HepG2 (cell line): ENCODE measurements around the gene MTCL1. TPM values are rescaled to one million over a fixed set of nuclear protein-coding genes. Genes with fewer than 3 reads are reported as not detected.

Experiments used
- ARID4A ChIP-seq: sonication (generic); formaldehyde crosslinking; IDR thresholded peaks from 2 replicates; pipeline ENCODE4 v1.5.0; 2020; ENCODE audit warnings: mild to moderate bottlenecking, missing genetic modification reagents, borderline replicate concordance
- KDM5A ChIP-seq: fragments of 200-600 bp; sonication (generic); IDR thresholded peaks from 2 replicates; pipeline ENCODE4 v1.7.0; 2018; ENCODE audit warnings: antibody characterized with exemption, mild to moderate bottlenecking, low read length, borderline replicate concordance
- KLF16 ChIP-seq, 2 experiments: sonication (generic) in 1 of 2; formaldehyde crosslinking in 1 of 2; IDR thresholded peaks; 2 replicates each; pipeline versions ENCODE4 v1.6.1 to v1.8.0; 2016 to 2023; ENCODE audit warnings: missing genetic modification reagents in 2 of 2, missing compliant biosample characterization in 1 of 2
- KMT2A ChIP-seq: sonication (generic); formaldehyde crosslinking; IDR thresholded peaks from 2 replicates; pipeline ENCODE4 v1.4.0; 2020; ENCODE audit warnings: missing genetic modification reagents
- MTA3 ChIP-seq: sonication (generic); formaldehyde crosslinking; IDR thresholded peaks from 2 replicates; pipeline ENCODE4 v1.4.0; 2020; ENCODE audit warnings: missing genetic modification reagents
- PRDM10 ChIP-seq: sonication (generic); formaldehyde crosslinking; IDR thresholded peaks from 2 replicates; pipeline ENCODE4 v1.4.0; 2020; ENCODE audit warnings: low read depth, missing genetic modification reagents
- RARA ChIP-seq: IDR thresholded peaks from 2 replicates; pipeline ENCODE4 v1.6.1; 2016; ENCODE audit warnings: missing genetic modification reagents, missing compliant biosample characterization
- RFX5 ChIP-seq: IDR thresholded peaks from 2 replicates; pipeline ENCODE4 v1.6.1; 2011; ENCODE audit warnings: low read depth, low read length, improper control_type of control experiment
- ZNF225 ChIP-seq: sonication (generic); formaldehyde crosslinking; IDR thresholded peaks from 2 replicates; pipeline ENCODE4 v1.4.0; 2020; ENCODE audit warnings: mild to moderate bottlenecking, missing genetic modification reagents
- ZNF574 ChIP-seq: sonication (generic); formaldehyde crosslinking; IDR thresholded peaks from 2 replicates; pipeline ENCODE4 v1.4.0; 2020; ENCODE audit warnings: missing genetic modification reagents
- polyA plus RNA-seq, 8 experiments: library from polyadenylated mRNA; depleted of rRNA in 3 of 8; stranded (reverse) in 7 of 8; unstranded in 1 of 8; fragments of >200 nt; fragmentation: Illumina TruSeq in 4 of 8; extraction: Trizol in 4 of 8; gene quantifications; 2 replicates each; pipeline versions ENCODE4 v1.2.1 to v1.2.3, GENCODE V29; 2011 to 2016; ENCODE audit warnings: low read depth in 4 of 8, missing spikeins in 1 of 8, mixed read lengths in 1 of 8; ENCODE audit not compliant: insufficient read depth in 1 of 8
- total RNA-seq, 5 experiments: library from RNA; depleted of rRNA; stranded (reverse); fragments of >200 nt; fragmentation: Illumina TruSeq; extraction: Trizol; gene quantifications; 2 replicates each; pipeline ENCODE4 v1.2.3, GENCODE V29; 2016; ENCODE audit warnings: low read depth in 1 of 5

Gene MTCL1
- total and polyA plus RNA-seq, 2 of the 13 experiments (the other 11 are each of a cell fraction or from before 2014, with no cell fraction given) = 3.1 to 3.2 TPM

GRCh38 chr18:8809514-8809913, 104.2 kb downstream of the MTCL1 start (continued):
- TF ChIP-seq PRDM10 (CRISPR knock-in tag) = no peak
- no peak for TF ChIP-seq ZNF574 (CRISPR knock-in tag)
- no peak for TF ChIP-seq RARA
- no peak for TF ChIP-seq ARID4A (CRISPR knock-in tag)
- TF ChIP-seq ZNF225 (CRISPR knock-in tag) = no peak
- TF ChIP-seq RFX5 = no peak
- TF ChIP-seq KMT2A (CRISPR knock-in tag) = no peak
- TF ChIP-seq KDM5A = no peak
- TF ChIP-seq KLF16 (CRISPR knock-in tag; IDR thresholded peaks at IDR 0.05) = no peak
- no peak for TF ChIP-seq MTA3 (CRISPR knock-in tag)
